ENCODE data around the gene AGBL5. TPM values are rescaled to one million over a fixed set of nuclear protein-coding genes. Genes with fewer than 3 reads are reported as not detected.

The AGBL5 gene
- total and polyA plus RNA-seq, 12 donors, result 4.2 to 16.8 (median 10.4) TPM

DNA sequence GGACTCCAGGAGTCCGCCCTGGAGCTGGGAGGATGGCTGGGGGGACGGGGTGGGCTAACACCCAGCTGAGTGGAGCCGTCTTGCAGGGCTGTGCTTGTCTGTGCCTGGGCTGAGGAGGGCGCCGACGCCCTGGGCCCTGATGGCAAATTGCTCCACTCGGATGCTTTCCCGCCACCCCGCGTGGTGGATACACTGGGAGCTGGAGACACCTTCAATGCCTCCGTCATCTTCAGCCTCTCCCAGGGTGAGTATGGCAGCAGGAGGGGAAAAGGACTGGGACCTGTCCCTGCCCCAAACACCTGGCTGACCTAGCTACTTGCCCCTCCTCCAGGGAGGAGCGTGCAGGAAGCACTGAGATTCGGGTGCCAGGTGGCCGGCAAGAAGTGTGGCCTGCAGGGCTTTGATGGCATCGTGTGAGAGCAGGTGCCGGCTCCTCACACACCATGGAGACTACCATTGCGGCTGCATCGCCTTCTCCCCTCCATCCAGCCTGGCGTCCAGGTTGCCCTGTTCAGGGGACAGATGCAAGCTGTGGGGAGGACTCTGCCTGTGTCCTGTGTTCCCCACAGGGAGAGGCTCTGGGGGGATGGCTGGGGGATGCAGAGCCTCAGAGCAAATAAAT is 48.0 kb downstream of the AGBL5 start:
- Histone ChIP-seq H3K27ac (no peak overlapping the region), H3K4me3 (no peak overlapping the region), H3K4me1 (peaks cover 0 to 14% (median 12%) of the 10 kb centered on the region in 9 donors), H3K36me3 (peaks cover 0 to 5% (median 0%) of the 10 kb centered on the region in 9 donors), H3K27me3 (peaks cover 0 to 7% (median 0%) of the 10 kb centered on the region in 7 donors), H3K9me3 (no peaks in the 10 kb centered on the region)
- 92 to 96% methylated on average over 19 of the region's 19 CpGs for WGBS, 2 donors
- TF ChIP-seq, protein P1, sequence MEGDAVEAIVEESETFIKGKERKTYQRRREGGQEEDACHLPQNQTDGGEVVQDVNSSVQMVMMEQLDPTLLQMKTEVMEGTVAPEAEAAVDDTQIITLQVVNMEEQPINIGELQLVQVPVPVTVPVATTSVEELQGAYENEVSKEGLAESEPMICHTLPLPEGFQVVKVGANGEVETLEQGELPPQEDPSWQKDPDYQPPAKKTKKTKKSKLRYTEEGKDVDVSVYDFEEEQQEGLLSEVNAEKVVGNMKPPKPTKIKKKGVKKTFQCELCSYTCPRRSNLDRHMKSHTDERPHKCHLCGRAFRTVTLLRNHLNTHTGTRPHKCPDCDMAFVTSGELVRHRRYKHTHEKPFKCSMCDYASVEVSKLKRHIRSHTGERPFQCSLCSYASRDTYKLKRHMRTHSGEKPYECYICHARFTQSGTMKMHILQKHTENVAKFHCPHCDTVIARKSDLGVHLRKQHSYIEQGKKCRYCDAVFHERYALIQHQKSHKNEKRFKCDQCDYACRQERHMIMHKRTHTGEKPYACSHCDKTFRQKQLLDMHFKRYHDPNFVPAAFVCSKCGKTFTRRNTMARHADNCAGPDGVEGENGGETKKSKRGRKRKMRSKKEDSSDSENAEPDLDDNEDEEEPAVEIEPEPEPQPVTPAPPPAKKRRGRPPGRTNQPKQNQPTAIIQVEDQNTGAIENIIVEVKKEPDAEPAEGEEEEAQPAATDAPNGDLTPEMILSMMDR (IDR thresholded peaks at IDR 0.05), result no peak
- DNase-seq, result no peak
- no peak for ATAC-seq
- intact Hi-C loops (cut with DNase I), result loop anchor here (2.0 to 10.0 kb wide), 10 partner anchors 33 to 205 kb away; partner anchors contain the start of genes TRIM54 (in 3 of the 10), UCN (in 2 of the 10) and PREB (in 1 of the 10)

DNA sequence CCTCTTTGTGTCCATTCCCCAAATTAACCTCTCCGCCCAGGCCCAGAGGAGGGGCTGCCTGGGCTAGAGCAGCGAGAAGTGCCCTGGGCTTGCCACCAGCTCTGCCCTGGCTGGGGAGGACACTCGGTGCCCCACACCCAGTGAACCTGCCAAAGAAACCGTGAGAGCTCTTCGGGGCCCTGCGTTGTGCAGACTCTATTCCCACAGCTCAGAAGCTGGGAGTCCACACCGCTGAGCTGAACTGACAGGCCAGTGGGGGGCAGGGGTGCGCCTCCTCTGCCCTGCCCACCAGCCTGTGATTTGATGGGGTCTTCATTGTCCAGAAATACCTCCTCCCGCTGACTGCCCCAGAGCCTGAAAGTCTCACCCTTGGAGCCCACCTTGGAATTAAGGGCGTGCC is 48.6 kb downstream of the AGBL5 start:
- Histone ChIP-seq H3K36me3 (peaks cover 0 to 5% (median 0%) of the 10 kb centered on the region in 9 donors), H3K27ac (no peak overlapping the region), H3K4me3 (no peak overlapping the region), H3K4me1 (peaks cover 0 to 14% (median 12%) of the 10 kb centered on the region in 9 donors), H3K9me3 (no peaks in the 10 kb centered on the region), H3K27me3 (peaks cover 0 to 10% (median 0%) of the 10 kb centered on the region in 7 donors)
- intact Hi-C loops (cut with DNase I), result loop anchor here in 1 of 10 donors (10.0 kb wide), 1 partner anchor 195 kb away; no protein-coding TSS in a partner anchor
- no peak for DNase-seq
- WGBS, 2 donors, result 89% methylated on average over 10 of the region's 10 CpGs
- TF ChIP-seq, protein P1 (IDR thresholded peaks at IDR 0.05), result no peak
- no peak for ATAC-seq

DNA sequence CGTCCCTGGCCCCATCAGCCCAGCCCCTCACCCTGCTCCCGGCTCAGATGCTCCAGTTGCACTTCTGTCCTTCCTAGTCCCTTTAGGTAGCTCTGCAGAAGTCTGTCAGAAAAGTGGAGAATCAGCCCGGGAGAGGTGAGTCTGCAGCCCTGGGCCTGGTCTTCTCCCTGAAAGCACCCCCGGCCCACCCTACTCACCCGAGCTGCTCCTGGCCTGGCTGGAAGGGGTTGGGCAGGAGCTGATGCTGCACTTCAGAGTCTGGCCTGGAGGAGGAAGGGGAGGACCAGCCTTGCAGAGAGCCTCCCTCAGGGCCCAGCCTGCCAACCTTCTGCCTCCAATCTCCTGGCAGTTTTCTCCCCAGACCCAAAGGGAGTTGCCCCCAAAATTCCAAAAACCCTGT is 50.9 kb downstream of the AGBL5 start:
- Histone ChIP-seq H3K4me3 (no peak overlapping the region), H3K4me1 (no peaks in the 10 kb centered on the region), H3K9me3 (no peaks in the 10 kb centered on the region), H3K27ac (no peak overlapping the region), H3K36me3 (peaks cover 0 to 5% (median 0%) of the 10 kb centered on the region in 9 donors), H3K27me3 (peaks cover 0 to 20% (median 2%) of the 10 kb centered on the region in 7 donors)
- ATAC-seq (no peak), DNase-seq (no peak)
- 71 to 79% methylated on average over 5 of the region's 5 CpGs for WGBS, 2 donors
- intact Hi-C loops (cut with DNase I), result loop anchor here in 1 of 10 donors (10.0 kb wide), 1 partner anchor 192 kb away; no protein-coding TSS in a partner anchor
- TF ChIP-seq, protein P1 (IDR thresholded peaks at IDR 0.05), result no peak

DNA sequence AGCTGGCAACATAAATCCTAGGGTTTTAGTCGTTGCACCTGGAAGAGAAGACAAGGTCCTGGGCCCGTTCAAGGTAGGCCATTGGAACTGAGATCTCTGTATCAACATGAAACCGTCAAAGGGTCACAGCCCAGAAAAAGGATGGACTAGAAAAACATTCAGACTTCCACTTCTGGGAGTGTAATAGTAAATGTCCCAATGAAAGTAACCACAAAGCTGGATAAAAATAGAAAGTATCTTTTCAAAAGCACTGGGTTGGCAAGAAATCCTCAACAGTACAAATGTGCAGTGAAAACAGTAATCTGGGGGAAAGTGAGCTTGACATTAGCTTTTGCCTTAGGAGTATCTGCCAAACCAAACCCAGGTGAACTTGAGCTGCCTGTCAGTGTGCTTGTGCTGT is 54.5 kb downstream of the AGBL5 start:
- H3K27me3 ChIP-seq, result peaks cover 0 to 25% (median 7%) of the 10 kb centered on the region in 7 donors
- intact Hi-C loops (cut with DNase I), result loop anchor here in 1 of 10 donors (5.0 to 10.0 kb wide), 2 partner anchors 46 to 189 kb away; no protein-coding TSS in a partner anchor
- no peak overlapping the region for H3K4me3 ChIP-seq
- H3K9me3 ChIP-seq, result no peaks in the 10 kb centered on the region
- H3K36me3 ChIP-seq, result no peaks in the 10 kb centered on the region
- no peak for ATAC-seq
- 73 to 76% methylated on average over 3 of the region's 3 CpGs for WGBS, 2 donors
- H3K27ac ChIP-seq, result no peak overlapping the region
- DNase-seq, result no peak
- no peaks in the 10 kb centered on the region for H3K4me1 ChIP-seq
- TF ChIP-seq, protein P1 (IDR thresholded peaks at IDR 0.05), result no peak

All from heart right ventricle (tissue), 16 donors.